Stimulated activated CD8-positive, alpha-beta memory T cell treated with anti-CD3 and anti-CD28 coated beads, Interleukin-12 subunit alpha, Interleukin-12 subunit beta, amount 100 ng/mL, for 24 hours (primary cell): Measurements from ENCODE around the gene ITGAX.

ENCODE experiments used
- DNase-seq: peaks from one replicate; pipeline ENCODE4 v3.0.0-alpha.2; 2020; ENCODE audit errors: extremely low read depth

Gene ITGAX

DNA sequence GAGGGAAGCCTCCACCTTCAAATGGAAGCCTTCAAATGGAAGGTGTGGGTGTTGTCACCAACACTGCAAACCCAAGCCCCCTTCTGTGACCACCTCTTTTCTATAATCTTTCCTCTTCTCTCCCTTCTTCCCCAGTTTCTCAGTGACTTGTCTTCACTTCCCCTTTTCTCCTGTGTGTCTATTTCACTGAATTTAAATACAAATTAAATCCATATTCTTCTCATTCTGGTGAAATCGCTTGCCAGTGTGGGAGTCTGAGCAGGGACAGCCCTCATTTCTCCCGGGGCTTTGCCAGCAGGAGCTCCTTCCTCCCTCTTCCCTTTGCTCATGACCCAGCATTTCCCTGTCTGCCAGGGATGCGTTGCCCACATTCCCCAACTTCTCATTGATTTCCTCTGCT lies 6.4 kb upstream of the ITGAX start:
- no peak for DNase-seq

DNA sequence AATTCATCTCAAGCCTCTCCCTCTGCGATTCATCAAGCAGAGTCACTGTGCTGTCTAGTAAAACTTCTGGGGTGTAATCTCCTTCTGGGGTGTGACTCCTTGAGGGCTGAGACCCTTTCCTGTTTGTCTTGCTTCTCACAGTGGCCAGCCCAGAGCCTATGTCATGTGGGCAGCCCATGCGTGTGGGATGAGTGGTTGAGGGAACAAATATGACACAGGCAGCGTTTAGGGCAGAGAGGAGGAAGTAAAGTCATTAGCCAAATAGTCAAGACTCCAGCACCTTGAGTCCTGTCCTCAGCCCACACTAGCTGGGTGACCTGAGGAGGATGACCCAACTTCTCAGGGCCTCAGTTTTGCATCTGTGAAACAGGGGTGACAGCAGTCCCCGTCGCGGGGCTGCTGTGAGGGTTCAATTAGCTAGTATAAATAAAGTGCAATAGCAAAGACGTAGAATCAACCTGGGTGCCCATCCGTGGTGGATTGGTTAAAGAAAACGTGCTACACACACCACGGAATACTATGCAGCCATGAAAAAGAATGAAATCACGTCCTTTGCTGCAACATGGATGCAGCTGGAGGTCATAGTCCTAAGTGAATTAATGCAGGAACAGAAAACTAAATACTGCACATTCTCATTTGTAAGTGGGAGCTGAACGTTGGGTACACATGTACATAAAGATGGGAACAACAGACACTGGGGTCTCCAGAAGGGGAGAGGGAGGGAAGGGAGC lies 4.5 kb upstream of the ITGAX start:
- no peak for DNase-seq

DNA sequence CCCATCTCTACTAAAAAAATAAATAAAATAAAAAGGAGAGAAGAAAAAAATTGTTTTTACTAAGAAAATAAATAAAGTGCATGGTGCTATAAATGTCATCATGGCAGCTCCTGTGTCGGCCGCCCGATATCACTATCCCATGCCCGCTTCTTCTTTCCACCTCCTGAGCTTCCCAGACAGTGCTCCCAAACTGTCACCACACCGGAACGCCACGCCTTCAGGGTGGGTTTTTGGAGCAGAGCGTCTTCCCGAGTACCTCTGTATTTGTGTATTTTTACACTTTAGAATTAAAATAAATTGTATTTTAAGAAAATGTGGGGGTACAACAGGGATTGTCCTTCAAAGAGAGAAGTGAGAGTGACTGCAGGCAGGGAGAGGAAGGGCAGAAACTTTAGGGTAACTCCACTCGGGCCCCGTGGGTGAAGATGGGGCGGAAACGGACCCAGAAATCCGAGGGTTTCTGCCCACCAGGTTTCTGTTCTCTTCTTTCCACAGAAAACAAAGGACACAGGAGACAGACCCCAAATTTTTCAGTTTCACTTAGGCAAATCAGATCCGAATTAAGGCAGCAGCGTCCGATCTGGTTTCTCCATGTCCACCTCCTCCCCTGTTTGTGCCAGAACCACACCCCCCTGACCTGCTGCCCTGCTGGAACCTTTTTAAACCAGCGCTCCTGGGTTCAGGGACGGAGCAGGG lies 3.6 kb upstream of the ITGAX start:
- no peak for DNase-seq

DNA sequence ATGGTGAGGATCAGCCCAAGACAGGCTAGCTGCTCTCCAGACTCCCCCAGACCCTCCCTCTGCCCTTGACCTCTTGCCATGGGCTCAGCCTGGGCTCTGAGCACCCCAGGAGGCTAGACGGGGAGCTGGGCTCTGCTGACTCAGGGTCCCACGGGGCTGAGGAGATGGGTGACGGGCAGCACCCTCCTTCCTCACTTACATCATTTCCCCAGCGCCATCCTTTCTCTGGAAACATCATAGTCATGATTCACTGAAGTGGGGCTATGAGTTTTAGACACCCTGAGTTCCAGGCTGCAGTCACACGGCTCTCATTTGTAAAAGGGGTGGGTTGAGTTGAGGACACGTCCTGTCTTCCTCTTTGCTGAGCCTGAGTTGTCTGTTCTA lies 3.0 kb upstream of the ITGAX start:
- DNase-seq: no peak

DNA sequence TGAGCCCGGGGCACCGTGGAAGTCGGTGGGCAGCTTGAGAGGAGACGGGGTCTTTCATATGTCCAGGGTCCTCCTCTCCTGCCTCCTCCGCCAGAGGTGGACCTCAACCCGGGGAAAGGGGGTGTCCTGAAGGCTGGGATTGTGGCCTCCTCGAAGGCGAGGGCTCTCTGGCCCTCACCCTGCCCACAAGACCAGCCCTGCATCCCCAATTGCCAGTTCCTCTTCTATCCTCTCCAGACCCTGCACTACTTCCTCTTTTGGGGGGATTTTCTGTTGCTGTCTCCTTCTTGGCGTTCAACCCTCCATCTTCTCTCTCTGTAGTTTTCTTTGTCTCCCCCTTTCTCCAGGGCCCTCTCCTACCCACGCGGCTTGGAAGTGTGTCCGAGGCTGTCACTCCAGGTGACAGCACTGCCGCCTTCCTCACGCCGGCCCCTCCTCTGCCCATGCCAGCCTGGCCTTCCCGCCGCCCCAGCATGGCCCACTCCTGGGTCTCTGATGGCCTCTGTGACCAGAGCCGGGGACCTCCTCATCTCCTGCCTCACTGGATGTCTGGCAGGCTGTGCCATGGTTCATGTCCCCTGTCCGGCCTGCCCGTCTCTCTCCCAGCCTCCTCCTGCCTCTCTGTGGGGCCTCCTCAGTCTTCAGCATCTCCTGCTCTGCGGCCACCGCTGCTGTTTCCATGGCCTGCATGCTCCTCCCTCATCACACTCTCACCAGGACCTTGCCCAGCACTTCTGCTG lies 2.4 kb upstream of the ITGAX start:
- DNase-seq: no peak

DNA sequence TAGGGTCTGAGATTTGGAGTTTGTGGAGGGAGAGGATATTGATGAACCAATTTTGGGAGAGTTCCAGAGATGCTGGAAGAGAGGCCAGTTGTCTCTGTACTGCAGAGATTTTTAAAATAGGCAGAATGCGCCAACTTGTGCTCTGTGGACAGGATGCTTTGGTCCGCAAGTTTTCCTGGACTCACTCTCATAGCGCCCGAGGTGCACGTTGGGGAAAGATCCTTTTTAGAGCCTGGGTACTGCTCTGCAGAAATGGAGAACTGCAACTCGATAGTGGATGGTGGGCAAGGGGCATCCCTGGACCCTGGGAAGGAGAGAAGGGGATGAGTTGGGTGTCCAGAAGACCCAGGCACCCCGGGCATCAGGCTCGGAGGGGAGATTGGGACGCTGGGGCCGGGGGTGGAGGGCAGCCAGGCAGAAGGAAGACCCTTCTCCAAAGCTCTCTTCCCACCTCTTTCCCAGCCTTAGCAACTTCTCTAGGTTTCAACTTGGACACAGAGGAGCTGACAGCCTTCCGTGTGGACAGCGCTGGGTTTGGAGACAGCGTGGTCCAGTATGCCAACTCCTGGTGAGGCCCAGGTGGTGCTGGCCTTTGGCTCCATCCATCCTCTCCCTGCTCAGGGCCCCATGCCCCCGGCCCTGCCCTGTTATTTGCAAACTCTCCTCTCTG lies 590 bp downstream of the ITGAX start:
- DNase-seq: no peak

DNA sequence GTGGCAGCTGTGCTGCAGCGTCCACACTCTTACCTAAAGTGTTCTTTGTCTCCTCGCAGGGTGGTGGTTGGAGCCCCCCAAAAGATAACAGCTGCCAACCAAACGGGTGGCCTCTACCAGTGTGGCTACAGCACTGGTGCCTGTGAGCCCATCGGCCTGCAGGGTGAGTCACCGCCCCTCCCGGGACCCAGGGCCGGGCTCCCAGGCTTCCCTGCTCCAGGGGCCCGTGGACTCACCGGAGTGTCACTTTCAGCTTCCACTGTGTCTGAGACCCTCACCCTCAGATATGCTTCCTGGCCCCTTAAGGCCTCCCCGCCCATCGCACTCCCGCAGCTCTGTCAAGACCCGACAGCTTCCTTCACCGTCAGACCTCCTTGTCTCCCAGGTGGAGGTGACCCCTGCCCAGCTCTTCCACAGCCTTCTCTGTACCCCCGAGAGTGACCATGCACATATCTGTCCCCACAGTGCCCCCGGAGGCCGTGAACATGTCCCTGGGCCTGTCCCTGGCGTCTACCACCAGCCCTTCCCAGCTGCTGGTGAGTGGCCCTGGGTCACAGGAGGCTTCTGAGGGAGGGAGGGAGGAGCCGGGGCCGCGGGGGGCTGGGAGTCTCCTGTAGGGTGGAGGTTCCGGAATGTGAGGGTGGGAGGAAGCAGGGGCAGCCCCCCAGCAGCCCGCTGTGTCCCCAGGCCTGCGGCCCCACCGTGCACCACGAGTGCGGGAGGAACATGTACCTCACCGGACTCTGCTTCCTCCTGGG lies 1.8 kb downstream of the ITGAX start:
- no peak for DNase-seq

DNA sequence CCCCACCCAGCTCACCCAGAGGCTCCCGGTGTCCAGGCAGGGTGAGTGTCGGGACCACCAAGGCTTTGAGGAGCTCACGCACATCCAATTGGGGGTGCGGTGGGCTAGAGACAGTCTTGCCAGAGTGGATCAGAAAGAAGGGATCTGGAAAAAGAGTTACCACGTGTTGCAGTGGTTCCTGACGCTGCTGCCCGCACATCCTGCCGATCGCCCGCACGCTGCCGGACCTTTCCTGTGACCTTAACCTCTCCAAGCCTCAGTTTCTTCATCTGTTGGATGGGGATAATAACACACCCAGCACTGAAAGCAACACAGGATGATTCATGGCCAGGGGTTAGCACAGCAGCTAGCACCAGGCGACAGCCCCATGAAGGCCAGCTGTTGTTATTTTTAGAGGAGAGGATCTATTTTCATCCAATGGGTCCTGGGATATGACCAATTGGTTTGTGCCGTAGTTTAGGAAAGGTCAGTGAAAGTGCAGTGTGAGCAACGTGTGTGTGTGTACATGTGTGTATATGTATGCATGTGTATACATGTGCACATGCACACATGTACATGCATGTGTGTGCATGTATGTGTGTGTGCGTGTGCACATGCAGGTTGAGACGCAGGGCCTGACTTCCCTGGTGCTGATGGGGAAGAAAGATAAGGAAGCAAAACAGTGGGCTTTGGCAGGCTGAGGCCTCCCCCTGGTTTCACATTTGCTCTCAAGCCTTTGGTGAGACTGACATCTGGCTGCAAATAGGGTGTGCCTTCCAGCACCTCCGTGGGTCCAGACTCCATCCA lies 2.5 kb downstream of the ITGAX start:
- no peak for DNase-seq

DNA sequence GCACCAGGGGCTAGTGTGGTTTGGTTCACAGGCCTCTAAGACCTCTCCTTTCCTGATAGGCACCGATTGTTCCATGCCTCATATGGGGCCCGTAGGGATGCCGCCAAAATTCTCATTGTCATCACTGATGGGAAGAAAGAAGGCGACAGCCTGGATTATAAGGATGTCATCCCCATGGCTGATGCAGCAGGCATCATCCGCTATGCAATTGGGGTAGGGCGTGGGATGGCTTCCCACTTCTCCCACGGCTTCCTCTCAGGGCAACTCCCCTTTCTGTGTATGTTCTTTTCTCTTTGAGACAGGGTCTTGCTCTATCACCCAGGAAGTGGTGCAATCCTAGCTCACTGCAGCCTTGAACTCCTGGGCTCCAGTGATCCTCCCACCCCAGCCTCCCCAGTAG lies 5.3 kb downstream of the ITGAX start:
- DNase-seq: no peak

DNA sequence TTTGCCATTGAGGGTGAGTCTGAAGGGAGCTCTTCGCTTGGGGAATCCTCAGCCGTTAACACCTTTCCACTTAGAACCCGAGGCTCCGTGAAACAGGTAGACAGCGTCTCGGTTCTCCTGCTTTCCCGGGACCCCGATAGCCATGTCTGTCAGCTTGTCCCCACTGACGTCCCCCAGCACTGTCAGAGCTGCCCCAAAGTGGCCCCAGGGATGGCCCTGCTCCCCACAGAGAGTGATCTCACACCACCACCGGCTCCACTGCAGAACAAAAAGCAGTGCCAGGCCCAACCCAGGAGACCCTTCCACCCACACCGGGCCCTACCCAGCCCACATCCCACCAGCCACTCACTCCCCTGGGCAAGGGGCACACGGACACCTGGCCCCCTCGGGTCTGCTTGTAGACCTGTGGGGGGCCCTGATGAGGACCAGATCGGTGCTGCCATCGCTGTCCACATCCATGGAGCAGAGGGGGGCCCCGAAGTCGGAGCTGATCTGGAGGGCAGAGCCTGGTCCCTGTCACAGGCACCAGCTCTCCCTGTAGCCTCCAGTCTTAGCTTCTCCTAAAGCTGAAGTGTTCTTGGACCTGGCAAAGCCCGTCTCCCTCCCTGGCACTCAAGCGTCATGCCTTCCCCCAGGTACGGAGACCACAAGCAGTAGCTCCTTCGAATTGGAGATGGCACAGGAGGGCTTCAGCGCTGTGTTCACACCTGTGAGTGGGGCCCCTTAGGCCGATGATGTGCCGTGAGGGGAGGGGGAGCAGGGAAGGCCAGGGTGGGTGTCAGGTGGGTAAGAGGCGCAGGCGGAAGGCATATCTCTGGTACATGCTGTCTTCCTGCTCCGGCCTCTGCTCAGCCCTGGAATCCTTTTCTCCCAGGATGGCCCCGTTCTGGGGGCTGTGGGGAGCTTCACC lies 6.5 kb downstream of the ITGAX start:
- no peak for DNase-seq

DNA sequence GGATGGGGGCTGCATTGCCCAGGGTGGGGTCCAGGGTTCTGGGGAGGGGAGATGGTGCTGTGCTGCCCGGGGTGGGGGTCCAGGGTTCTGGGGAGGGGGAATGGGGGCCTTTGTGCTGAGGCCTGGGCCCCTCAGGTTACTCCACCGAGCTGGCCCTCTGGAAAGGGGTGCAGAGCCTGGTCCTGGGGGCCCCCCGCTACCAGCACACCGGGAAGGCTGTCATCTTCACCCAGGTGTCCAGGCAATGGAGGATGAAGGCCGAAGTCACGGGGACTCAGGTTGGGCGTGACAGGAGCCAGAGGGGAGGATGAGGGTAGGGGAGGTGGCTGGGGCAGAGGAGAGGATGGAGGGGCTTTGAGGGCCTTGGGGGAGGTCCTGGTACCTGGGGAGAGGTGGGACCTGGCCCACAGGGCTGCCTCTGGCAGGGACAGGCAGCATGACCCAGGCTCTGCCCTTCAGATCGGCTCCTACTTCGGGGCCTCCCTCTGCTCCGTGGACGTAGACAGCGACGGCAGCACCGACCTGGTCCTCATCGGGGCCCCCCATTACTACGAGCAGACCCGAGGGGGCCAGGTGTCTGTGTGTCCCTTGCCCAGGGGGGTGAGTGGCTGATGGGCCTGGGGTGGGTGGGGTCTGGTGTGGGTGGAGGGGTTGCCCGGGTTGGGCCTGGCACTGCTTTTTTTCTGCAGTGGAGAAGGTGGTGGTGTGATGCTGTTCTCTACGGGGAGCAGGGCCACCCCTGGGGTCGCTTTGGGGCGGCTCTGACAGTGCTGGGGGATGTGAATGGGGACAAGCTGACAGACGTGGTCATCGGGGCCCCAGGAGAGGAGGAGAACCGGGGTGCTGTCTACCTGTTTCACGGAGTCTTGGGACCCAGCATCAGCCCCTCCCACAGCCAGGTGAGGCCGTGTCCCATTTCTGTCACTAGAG lies 7.8 kb downstream of the ITGAX start:
- no peak for DNase-seq

DNA sequence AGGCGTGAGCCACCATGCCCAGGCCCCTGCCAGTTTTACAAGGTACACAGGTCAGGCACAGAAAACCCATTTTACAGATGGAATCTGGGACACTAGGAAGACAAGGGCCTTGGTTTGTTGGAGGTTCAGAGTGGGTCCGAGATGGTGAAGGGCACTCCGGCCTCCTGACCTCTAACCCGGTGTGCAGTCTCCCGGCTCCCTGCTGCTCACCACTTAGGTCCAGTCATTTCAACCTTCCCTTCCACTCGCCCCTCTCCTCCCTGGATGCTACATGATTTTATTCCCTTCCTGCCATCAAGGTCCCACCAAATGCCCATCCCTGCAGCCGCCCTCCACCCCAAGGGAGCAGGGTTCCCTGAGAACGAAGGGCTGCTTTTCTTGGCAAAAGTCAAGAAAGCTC lies 8.7 kb downstream of the ITGAX start:
- DNase-seq: no peak

DNA sequence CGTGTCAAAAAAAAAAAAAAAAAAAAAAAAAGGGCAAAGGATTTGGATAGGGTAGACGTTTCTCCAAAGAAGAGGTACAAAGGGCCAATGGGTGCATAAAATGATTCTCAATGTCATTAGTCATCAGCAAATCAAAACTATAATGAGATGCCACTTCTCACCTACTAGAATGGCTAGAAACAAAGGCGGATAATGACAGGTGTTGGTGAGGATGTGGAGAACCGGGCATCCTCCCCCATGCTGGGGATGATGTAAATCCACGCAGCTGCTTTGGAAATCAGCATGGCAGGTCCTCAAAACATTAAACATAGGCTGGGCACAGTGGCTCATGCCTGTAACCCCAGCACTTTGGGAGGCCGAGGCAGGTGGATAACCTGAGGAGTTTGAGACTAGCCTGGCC lies 9.4 kb downstream of the ITGAX start:
- DNase-seq: no peak

DNA sequence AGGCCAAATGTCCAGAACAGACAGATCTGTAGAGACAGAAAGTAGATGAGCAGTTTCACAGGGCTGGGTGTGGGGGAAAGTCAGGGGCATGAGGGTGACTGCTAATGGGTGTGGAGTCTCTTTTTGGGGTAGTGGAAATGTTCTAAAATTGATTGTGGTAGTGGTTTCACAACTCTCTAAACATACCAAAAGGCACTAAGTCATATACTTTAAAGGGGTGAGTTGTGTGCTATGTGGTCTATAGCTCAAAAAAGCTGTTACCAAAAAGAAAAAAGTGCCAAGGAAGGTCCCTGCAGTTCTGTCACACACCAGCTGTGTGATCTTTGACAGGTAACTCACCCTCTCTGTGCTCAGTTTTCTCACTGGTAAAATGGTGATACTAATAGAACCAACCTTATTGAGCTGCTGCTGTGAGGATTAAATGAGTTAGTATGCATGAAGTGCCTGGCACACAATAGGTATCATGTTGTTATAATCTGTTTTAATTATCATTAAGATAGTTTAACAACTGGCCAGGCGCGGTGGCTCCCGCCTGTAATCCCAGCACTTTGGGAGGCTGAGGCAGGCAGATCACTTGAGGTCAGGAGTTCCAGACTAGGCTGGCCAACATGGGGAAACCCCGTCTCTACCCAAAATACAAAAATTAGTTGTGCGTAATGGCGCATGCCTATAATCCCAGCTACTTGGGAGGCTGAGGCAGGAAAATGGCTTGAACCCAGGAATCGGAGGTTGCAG lies 10.3 kb downstream of the ITGAX start:
- DNase-seq: no peak

DNA sequence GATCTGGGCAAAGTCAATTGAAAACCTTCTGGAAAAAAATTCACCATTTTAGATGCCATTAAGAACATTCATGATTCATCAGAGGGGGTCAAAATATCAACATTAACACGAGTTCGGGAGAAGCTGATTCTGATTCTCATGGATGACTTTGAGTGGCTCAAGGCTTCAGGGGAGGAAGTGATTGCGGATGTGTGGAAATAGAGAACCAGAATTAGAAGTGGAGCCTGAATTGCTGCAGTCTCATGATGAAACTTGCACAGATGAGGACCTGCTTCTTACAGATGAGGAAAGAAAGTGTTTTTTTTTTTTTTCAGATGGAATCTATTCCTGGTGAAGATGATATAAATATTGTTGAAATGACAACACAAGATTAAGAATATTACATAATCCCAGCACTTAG lies 12.9 kb downstream of the ITGAX start:
- DNase-seq: no peak

DNA sequence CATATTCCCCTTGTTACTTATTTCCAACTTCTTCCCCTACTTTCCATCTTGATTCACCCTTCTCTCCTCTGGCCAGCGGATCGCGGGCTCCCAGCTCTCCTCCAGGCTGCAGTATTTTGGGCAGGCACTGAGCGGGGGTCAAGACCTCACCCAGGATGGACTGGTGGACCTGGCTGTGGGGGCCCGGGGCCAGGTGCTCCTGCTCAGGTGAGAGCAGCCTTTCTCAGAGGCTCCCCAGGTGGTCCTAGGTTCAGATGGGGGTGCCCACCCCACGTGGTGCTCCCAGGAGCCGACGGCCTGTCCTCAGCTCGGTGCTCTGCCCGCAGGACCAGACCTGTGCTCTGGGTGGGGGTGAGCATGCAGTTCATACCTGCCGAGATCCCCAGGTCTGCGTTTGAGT lies 16.0 kb downstream of the ITGAX start:
- no peak for DNase-seq

DNA sequence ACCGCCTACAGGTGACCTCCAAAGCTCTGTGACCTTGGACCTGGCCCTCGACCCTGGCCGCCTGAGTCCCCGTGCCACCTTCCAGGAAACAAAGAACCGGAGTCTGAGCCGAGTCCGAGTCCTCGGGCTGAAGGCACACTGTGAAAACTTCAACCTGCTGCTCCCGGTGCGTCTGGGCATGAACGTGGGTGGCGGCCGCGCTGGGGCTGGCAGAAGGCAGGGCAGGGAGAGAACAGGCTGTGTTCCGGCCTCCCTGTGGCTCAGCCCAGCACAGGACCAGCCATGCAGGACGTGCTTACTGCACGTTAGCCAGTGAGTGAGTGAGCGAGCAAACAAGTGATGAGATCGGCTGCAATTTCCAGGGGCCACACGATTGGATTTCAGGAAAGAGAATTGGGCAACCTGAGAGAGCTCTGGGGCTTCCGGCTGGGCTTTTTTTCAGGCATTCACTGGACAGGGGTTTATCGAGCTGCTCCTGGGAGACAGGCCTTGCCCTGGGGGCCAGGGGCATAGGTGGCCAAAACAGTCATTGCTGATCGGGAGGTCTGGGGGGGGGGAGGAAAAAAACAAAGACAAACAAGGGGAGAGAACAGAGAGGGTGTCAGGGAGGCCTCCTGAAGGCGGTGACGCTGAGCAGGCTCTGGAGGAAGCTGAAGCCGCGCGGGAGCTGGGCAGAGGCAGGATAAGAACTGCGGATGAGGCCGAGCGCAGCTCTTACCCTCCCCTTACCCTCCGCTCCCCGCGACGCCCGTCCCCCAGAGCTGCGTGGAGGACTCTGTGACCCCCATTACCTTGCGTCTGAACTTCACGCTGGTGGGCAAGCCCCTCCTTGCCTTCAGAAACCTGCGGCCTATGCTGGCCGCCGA lies 16.9 kb downstream of the ITGAX start:
- no peak for DNase-seq
